HCT116 (cell line): Measurements from ENCODE around the gene CMIP. TPM values are rescaled to one million over a fixed set of nuclear protein-coding genes. Genes with fewer than 3 reads are reported as not detected.

Experiments
- ATAC-seq: fragments of 200-7000 bp; cut with Tn5 transposase; 2 replicates; pipeline ENCODE4 v1.9.1; 2020; ENCODE audit warnings: mild to moderate bottlenecking, moderate library complexity
- BruUV-seq: library from RNA; stranded (reverse); fragments of 400-500 nt; replicated peaks from 2 replicates; lab custom pipeline; 2021; lab: Mats Ljungman, UMichigan
- CTCF ChIA-PET: fragments of 300-600 bp; sonication (Branson Sonifier 250); formaldehyde crosslinking; loops from one replicate; lab custom pipeline; 2021; ENCODE audit warnings: antibody characterized with exemption; lab: Charles Lee
- POLR2A ChIA-PET: fragments of 300-600, 350-600 bp; sonication (Branson Sonifier 250); formaldehyde crosslinking; loops from one replicate; lab custom pipeline; 2021; ENCODE audit warnings: antibody characterized with exemption; lab: Charles Lee
- RAD21 ChIA-PET, 2 experiments: fragments of 300-600 bp; sonication (Branson Sonifier 250); formaldehyde crosslinking; loops; one replicate each; lab custom pipeline; 2023; ENCODE audit warnings: low total read pairs in 2 of 2; ENCODE audit not compliant: uncharacterized antibody in 2 of 2, unreplicated experiment in 2 of 2, low non-redundant PET in 1 of 2; lab: Charles Lee
- DNase-seq: peaks from one replicate; pipeline ENCODE4 v3.0.0-alpha.2; 2010; ENCODE audit warnings: low read depth, low spot score
- H2AFZ ChIP-seq: fragments of 200-600 bp; shearing (Covaris generic), sonication (generic); 2 replicates; pipeline ENCODE4 v1.6.1; 2017; ENCODE audit warnings: low read depth, mixed run types, mixed read lengths, antibody characterized with exemption, low read length; ENCODE audit not compliant: poor library complexity, severe bottlenecking
- H3K27ac ChIP-seq: 2 replicates; pipeline ENCODE4 v1.5.1; 2012; ENCODE audit warnings: low read depth, low read length
- H3K27me3 ChIP-seq: fragments of 200-600 bp; sonication (generic); 2 replicates; pipeline ENCODE4 v1.6.1; 2016; ENCODE audit warnings: mixed run types, low read length, mixed read lengths; ENCODE audit not compliant: insufficient read depth
- H3K36me3 ChIP-seq, 2 experiments: fragments of 200-500 bp in 1 of 2; fragments of 200-600 bp in 1 of 2; sonication (Bioruptor generic) in 1 of 2; sonication (generic) in 1 of 2; 2 replicates each; pipeline versions ENCODE4 v1.5.1 to v1.6.1; 2014 to 2016; ENCODE audit warnings: low read length in 2 of 2, inconsistent platforms in 1 of 2, mixed read lengths in 1 of 2, mixed run types in 1 of 2; ENCODE audit not compliant: insufficient read depth in 2 of 2, control insufficient read depth in 1 of 2
- H3K4me1 ChIP-seq, 2 experiments: fragments of 200-600 bp in 1 of 2; sonication (generic) in 1 of 2; 2 replicates each; pipeline versions ENCODE4 v1.5.1 to v1.6.1; 2012 to 2017; ENCODE audit warnings: low read length in 2 of 2, inconsistent platforms in 1 of 2, mild to moderate bottlenecking in 1 of 2, mixed read lengths in 1 of 2, mixed run types in 1 of 2, moderate library complexity in 1 of 2; ENCODE audit not compliant: insufficient read depth in 2 of 2, control insufficient read depth in 1 of 2
- H3K4me2 ChIP-seq: fragments of 200-600 bp; sonication (generic); 2 replicates; pipeline ENCODE4 v1.6.1; 2017; ENCODE audit warnings: mixed run types, low read length, mixed read lengths
- H3K4me3 ChIP-seq, 2 experiments: fragments of 200-600 bp in 1 of 2; sonication (generic) in 1 of 2; replicated peaks in 1 of 2; 2 replicates each; pipeline ENCODE4 v1.5.1; 2011 to 2016; ENCODE audit warnings: low read length in 2 of 2, control low read depth in 1 of 2, low read depth in 1 of 2, mild to moderate bottlenecking in 1 of 2, mixed read lengths in 1 of 2, mixed run types in 1 of 2
- H3K79me2 ChIP-seq: fragments of 200-600 bp; sonication (generic); 2 replicates; pipeline ENCODE4 v1.6.1; 2017; ENCODE audit warnings: mild to moderate bottlenecking, mixed run types, low read length, moderate library complexity, mixed read lengths; ENCODE audit not compliant: insufficient read depth
- H3K9ac ChIP-seq: fragments of 200-600 bp; sonication (generic); 2 replicates; pipeline ENCODE4 v1.6.1; 2016; ENCODE audit warnings: low read length, mixed read lengths
- H3K9me2 ChIP-seq: fragments of 200-600 bp; sonication (generic), shearing (Covaris generic); 2 replicates; pipeline ENCODE4 v1.6.1; 2017; ENCODE audit warnings: mixed run types, mild to moderate bottlenecking, moderate library complexity; ENCODE audit not compliant: insufficient read depth
- H3K9me3 ChIP-seq, 2 experiments: fragments of 200-500 bp in 1 of 2; fragments of 200-600 bp in 1 of 2; sonication (Bioruptor generic) in 1 of 2; sonication (generic) in 1 of 2; 2 replicates each; pipeline ENCODE4 v1.6.1; 2014 to 2017; ENCODE audit warnings: low read length in 2 of 2, mixed read lengths in 2 of 2, inconsistent platforms in 1 of 2, low read depth in 1 of 2, mild to moderate bottlenecking in 1 of 2, mixed run types in 1 of 2, moderate library complexity in 1 of 2; ENCODE audit not compliant: control insufficient read depth in 1 of 2, insufficient read depth in 1 of 2
- H4K20me1 ChIP-seq: fragments of 200-600 bp; sonication (generic), shearing (Covaris generic); 2 replicates; pipeline ENCODE4 v1.6.1; 2017; ENCODE audit warnings: mixed run types, mild to moderate bottlenecking, moderate library complexity; ENCODE audit not compliant: insufficient read depth
- CEBPB ChIP-seq: IDR thresholded peaks from 2 replicates; pipeline ENCODE4 v1.6.1; 2012; ENCODE audit warnings: low read depth
- EZH2 ChIP-seq: fragments of 200-600 bp; sonication (generic); IDR thresholded peaks from 2 replicates; pipeline ENCODE4 v1.6.1; 2017; ENCODE audit warnings: antibody characterized with exemption, mixed run types
- EZH2phosphoT487 ChIP-seq: fragments of 200-600 bp; IDR thresholded peaks from 2 replicates; pipeline ENCODE4 v1.6.1; 2018; ENCODE audit warnings: antibody characterized with exemption, borderline replicate concordance
- POLR2AphosphoS5 ChIP-seq: IDR thresholded peaks from 2 replicates; pipeline ENCODE4 v1.6.1; 2011; ENCODE audit warnings: mild to moderate bottlenecking, low read depth, low read length, moderate library complexity
- SIN3A ChIP-seq: IDR thresholded peaks from 2 replicates; pipeline ENCODE4 v1.6.1; 2012; ENCODE audit warnings: low read depth
- ZBTB33 ChIP-seq: IDR thresholded peaks from 2 replicates; pipeline ENCODE4 v1.6.1; 2011; ENCODE audit warnings: mild to moderate bottlenecking, low read length, moderate library complexity; ENCODE audit not compliant: insufficient replicate concordance; ENCODE audit errors: extremely low read depth
- ZNF274 ChIP-seq: fragments of 200-500 bp; sonication (Bioruptor generic); IDR thresholded peaks from 2 replicates; pipeline ENCODE4 v1.6.1; 2014; ENCODE audit warnings: mild to moderate bottlenecking, low read depth, low read length, inconsistent platforms
- intact Hi-C: fragments of 100-400 bp; cut with micrococcal nuclease; formaldehyde crosslinking; loops from 2 replicates; pipeline ENCODE4 v1.10.0; 2022
- total RNA-seq: library from RNA; stranded (reverse); gene quantifications from one replicate; pipeline ENCODE4 v1.2.1, GENCODE V29; 2021; ENCODE audit not compliant: unreplicated experiment
- TF ChIP-seq, protein P1 (sequence below), 3 experiments: fragments of 200-600 bp in 1 of 3; sonication (generic) in 1 of 3; IDR thresholded peaks in 2 of 3; conservative IDR thresholded peaks in 1 of 3; 2 replicates each; pipeline ENCODE4 v1.5.1; 2012 to 2017; ENCODE audit warnings: low read depth in 2 of 3, low read length in 2 of 3, antibody characterized with exemption in 1 of 3, borderline replicate concordance in 1 of 3, control low read depth in 1 of 3, mild to moderate bottlenecking in 1 of 3, mixed read lengths in 1 of 3, mixed run types in 1 of 3, moderate library complexity in 1 of 3; ENCODE audit not compliant: insufficient read depth in 1 of 3
- TF ChIP-seq, protein P2 (sequence below): IDR thresholded peaks from 2 replicates; pipeline ENCODE4 v1.6.1; 2012

CMIP gene
- total RNA-seq, 1 experiment from 2014 or later: 64.6 TPM

GRCh38 chr16:81548876-81549546, 104.4 kb downstream of the CMIP start:
- H3K79me2 ChIP-seq: peaks cover 99% of the 10 kb centered on the region
- no peak overlapping the region for H3K27ac ChIP-seq
- peaks cover 10 to 56% of the 10 kb centered on the region in 2 experiments; a peak in 3 of 4 replicates for H3K4me1 ChIP-seq
- no peak for DNase-seq
- ChIA-PET RAD21 (no interaction called here), POLR2A (no interaction called here), CTCF (no interaction called here)
- no peaks in the 10 kb centered on the region for H3K36me3 ChIP-seq
- intact Hi-C loops: no loop called here
- H3K9ac ChIP-seq: no peak overlapping the region
- no peak overlapping the region for H2AFZ ChIP-seq
- peaks cover 6% of the 10 kb centered on the region; the same call in 1 of the 2 replicates for H4K20me1 ChIP-seq
- no peak overlapping the region for H3K4me2 ChIP-seq
- H3K27me3 ChIP-seq: no peaks in the 10 kb centered on the region
- H3K9me2 ChIP-seq: no peaks in the 10 kb centered on the region
- TF ChIP-seq, protein P1, sequence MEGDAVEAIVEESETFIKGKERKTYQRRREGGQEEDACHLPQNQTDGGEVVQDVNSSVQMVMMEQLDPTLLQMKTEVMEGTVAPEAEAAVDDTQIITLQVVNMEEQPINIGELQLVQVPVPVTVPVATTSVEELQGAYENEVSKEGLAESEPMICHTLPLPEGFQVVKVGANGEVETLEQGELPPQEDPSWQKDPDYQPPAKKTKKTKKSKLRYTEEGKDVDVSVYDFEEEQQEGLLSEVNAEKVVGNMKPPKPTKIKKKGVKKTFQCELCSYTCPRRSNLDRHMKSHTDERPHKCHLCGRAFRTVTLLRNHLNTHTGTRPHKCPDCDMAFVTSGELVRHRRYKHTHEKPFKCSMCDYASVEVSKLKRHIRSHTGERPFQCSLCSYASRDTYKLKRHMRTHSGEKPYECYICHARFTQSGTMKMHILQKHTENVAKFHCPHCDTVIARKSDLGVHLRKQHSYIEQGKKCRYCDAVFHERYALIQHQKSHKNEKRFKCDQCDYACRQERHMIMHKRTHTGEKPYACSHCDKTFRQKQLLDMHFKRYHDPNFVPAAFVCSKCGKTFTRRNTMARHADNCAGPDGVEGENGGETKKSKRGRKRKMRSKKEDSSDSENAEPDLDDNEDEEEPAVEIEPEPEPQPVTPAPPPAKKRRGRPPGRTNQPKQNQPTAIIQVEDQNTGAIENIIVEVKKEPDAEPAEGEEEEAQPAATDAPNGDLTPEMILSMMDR (IDR thresholded peaks at IDR 0.05 in 2 of 3, conservative IDR thresholded peaks at IDR 0.05 in 1 of 3; ENCODE audit: borderline replicate concordance in 1 of 3, insufficient read depth in 1 of 3, low read depth in 2 of 3, low read length in 2 of 3): no peak
- TF ChIP-seq, all 23 proteins: peak for 0
- ATAC-seq: no peak
- BruUV-seq: no TSS peak
- Histone ChIP-seq H3K9me3 (no peaks in the 10 kb centered on the region), H3K4me3 (no peak overlapping the region)

DNA sequence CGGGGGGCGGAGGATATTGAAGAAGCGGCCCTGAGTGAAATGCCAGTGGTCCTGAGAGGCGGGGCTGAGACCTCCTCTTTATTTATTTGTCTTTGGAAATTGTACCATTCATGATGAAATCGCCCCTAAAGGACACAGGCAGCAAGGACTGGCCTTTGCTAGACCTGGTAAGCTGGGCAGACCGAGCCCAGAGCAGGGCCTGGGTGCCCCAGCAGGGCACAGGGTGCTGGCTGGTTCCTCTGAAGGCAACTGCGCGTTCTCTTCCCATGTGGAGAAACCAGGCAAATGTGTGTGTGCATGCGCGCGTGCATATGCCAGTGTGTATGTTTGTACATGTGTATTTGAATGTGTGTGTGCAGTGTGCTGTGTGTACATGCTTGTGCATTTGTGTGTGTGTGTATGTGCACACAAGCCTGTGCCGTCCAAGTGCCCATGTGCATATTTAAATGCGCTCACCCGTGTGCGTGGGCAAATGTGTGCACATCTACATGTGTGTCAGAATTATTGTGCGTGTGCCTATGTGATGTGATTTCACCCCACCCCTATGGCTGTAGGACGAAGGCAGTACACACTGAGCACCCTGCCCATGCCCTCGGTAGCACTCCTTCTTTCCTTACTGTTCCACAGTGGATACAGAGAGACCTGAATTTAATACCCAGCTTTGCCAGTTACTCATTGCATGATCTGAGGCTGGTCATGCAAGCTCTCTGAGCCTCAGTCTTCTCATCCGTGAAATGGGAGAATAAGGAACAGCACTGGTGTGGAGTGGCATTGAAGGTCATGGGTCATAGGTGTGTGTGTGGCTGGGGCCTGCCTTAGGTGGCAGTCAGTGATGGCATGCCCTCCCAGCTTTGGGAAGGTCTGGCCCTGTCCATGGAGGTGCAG, 105.2 kb downstream of the CMIP start:
- intact Hi-C loops: no loop called here

More for the DNA sequence above, 105.2 kb downstream of the CMIP start:
- Histone ChIP-seq H3K27ac (no peak overlapping the region), H3K9me3 (no peaks in the 10 kb centered on the region), H3K4me2 (no peak overlapping the region), H2AFZ (no peak overlapping the region), H3K79me2 (peaks cover 99% of the 10 kb centered on the region), H3K9ac (no peak overlapping the region), H3K27me3 (no peaks in the 10 kb centered on the region), H3K9me2 (no peaks in the 10 kb centered on the region), H3K4me1 (peaks cover 11 to 57% of the 10 kb centered on the region in 2 experiments; a peak in 3 of 4 replicates), H3K4me3 (no peak overlapping the region), H3K36me3 (no peaks in the 10 kb centered on the region), H4K20me1 (peaks cover 13% of the 10 kb centered on the region; the same call in 1 of the 2 replicates)
- ATAC-seq (no peak), DNase-seq (no peak)
- TF ChIP-seq, protein P2, sequence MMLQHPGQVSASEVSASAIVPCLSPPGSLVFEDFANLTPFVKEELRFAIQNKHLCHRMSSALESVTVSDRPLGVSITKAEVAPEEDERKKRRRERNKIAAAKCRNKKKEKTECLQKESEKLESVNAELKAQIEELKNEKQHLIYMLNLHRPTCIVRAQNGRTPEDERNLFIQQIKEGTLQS: no peak
- TF ChIP-seq EZH2phosphoT487 (no peak), ZNF274 (no peak), CEBPB (no peak), SIN3A (no peak), ZBTB33 (no peak), EZH2 (no peak), POLR2AphosphoS5 (no peak)
- RAD21 ChIA-PET: no interaction called here
- CTCF ChIA-PET: no interaction called here
- POLR2A ChIA-PET: no interaction called here
- no TSS peak for BruUV-seq
